Cardiac muscle cell (in vitro differentiated cells and primary cell): ENCODE measurements around the gene CPEB1. TPM values are rescaled to one million over a fixed set of nuclear protein-coding genes. Genes with fewer than 3 reads are reported as not detected.

Source experiments
- DNase-seq, 2 donors: peaks; one replicate each; pipeline versions ENCODE4 v3.0.0 to v3.0.0-alpha.2; 2010 to 2017; ENCODE audit warnings: low read depth in 1 of 2, low spot score in 1 of 2
- H3K27ac ChIP-seq: fragments of 200-600 bp; sonication (generic); 2 replicates; pipeline ENCODE4 v1.5.1; 2016
- H3K27me3 ChIP-seq: fragments of 200-600 bp; sonication (generic); 2 replicates; pipeline ENCODE4 v1.6.0; 2016; ENCODE audit warnings: control low read depth
- H3K36me3 ChIP-seq: fragments of 200-600 bp; sonication (generic); 2 replicates; pipeline ENCODE4 v1.5.1; 2016; ENCODE audit warnings: control low read depth
- H3K4me1 ChIP-seq: fragments of 200-600 bp; sonication (generic); 2 replicates; pipeline ENCODE4 v1.8.1; 2017; ENCODE audit warnings: low read depth, mild to moderate bottlenecking, mixed run types
- H3K4me3 ChIP-seq: fragments of 200-600 bp; sonication (generic); 2 replicates; pipeline ENCODE4 v1.5.1; 2016; ENCODE audit warnings: mild to moderate bottlenecking
- H3K9me3 ChIP-seq: fragments of 200-600 bp; sonication (generic); 2 replicates; pipeline ENCODE4 v1.5.1; 2017; ENCODE audit warnings: low read depth, mild to moderate bottlenecking, control low read depth
- polyA plus RNA-seq: library from polyadenylated mRNA; unstranded; fragments of >200 nt; fragmentation: Nextera tagmentation; extraction: Ambion mirVana; gene quantifications from 2 replicates; pipeline ENCODE4 v1.2.1, GENCODE V29; 2016
- total RNA-seq: library from RNA; depleted of rRNA; stranded (reverse); fragments of >200 nt; gene quantifications from 2 replicates; pipeline ENCODE4 v1.2.3, GENCODE V29; 2016
- TF ChIP-seq, protein P1 (sequence below): IDR thresholded peaks from 2 replicates; pipeline ENCODE4 v1.5.1; 2012; ENCODE audit warnings: low read depth, mild to moderate bottlenecking, low read length

CPEB1 gene
- total and polyA plus RNA-seq, 2 experiments from 2014 or later: 1.9 to 2.3 TPM

- Histone ChIP-seq H3K27ac (no peak overlapping the region), H3K4me3 (no peak overlapping the region), H3K9me3 (no peaks in the 10 kb centered on the region), H3K36me3 (no peaks in the 10 kb centered on the region), H3K4me1 (peaks cover 3% of the 10 kb centered on the region), H3K27me3 (no peaks in the 10 kb centered on the region)
- TF ChIP-seq, protein P1, sequence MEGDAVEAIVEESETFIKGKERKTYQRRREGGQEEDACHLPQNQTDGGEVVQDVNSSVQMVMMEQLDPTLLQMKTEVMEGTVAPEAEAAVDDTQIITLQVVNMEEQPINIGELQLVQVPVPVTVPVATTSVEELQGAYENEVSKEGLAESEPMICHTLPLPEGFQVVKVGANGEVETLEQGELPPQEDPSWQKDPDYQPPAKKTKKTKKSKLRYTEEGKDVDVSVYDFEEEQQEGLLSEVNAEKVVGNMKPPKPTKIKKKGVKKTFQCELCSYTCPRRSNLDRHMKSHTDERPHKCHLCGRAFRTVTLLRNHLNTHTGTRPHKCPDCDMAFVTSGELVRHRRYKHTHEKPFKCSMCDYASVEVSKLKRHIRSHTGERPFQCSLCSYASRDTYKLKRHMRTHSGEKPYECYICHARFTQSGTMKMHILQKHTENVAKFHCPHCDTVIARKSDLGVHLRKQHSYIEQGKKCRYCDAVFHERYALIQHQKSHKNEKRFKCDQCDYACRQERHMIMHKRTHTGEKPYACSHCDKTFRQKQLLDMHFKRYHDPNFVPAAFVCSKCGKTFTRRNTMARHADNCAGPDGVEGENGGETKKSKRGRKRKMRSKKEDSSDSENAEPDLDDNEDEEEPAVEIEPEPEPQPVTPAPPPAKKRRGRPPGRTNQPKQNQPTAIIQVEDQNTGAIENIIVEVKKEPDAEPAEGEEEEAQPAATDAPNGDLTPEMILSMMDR: no peak
- no peak for DNase-seq
Observed at GRCh38 chr15:82545002-82545401, 102.2 kb downstream of the CPEB1 start.

DNA sequence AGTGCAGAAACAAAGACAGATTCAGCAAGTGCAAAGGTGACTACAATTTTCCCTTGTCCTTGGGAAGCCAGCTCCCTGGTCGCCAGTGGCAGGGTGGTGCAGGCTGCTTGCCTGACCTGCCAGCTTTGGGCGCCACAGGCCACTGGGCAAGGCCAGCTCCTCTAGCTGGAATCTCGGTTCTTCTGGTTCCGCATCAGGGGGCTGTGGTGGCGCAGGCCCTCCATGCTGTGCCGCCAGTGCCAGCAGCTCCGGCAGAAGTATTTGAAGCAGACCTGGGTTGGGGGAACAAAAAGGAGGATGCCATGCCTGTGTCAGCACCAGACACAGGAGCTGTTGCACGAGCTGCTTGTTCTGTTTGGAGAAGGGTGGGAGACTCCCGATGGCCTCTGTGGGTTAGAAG is 102.7 kb downstream of the CPEB1 start:
- Histone ChIP-seq H3K36me3 (no peaks in the 10 kb centered on the region), H3K27me3 (no peaks in the 10 kb centered on the region), H3K4me3 (no peak overlapping the region), H3K9me3 (no peaks in the 10 kb centered on the region), H3K4me1 (peaks cover 3% of the 10 kb centered on the region), H3K27ac (no peak overlapping the region)
- TF ChIP-seq, protein P1: no peak
- DNase-seq: no peak

DNA sequence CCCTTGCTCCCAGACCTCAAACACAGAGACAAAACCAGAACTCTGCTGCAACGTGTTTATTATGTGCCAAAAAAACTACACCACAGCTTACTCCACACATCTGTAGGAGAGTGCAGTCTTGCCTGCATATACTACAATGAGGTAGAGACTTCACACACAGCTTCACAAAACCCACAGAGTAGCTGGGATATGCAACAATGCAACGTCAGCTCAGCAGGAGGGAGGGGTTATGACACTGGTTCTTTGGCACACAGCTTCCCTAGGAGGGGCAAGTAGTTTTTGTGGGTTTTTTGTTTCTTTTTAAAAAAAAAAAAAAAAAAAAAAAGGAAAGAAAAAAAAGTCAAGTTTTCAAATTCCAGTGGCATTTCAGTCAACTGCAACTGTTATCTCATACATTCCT is 104.0 kb downstream of the CPEB1 start:
- Histone ChIP-seq H3K36me3 (peaks cover 8% of the 10 kb centered on the region), H3K4me3 (no peak overlapping the region), H3K27me3 (no peaks in the 10 kb centered on the region), H3K27ac (no peak overlapping the region), H3K4me1 (peaks cover 10% of the 10 kb centered on the region), H3K9me3 (no peaks in the 10 kb centered on the region)
- TF ChIP-seq, protein P1: no peak
- DNase-seq: peak in 1 of 2 donors; percentile 94

- no peaks in the 10 kb centered on the region for H3K27me3 ChIP-seq
- H3K36me3 ChIP-seq: peaks cover 25% of the 10 kb centered on the region
- TF ChIP-seq, protein P1: no peak
- H3K4me1 ChIP-seq: peaks cover 17% of the 10 kb centered on the region
- peak overlapping the region; percentile 92 for H3K4me3 ChIP-seq
- H3K9me3 ChIP-seq: no peaks in the 10 kb centered on the region
- peak overlapping the region; percentile 75 for H3K27ac ChIP-seq
- DNase-seq: peak; percentile 22 to 29
Observed at GRCh38 chr15:82540984-82541431, 106.2 kb downstream of the CPEB1 start.

DNA sequence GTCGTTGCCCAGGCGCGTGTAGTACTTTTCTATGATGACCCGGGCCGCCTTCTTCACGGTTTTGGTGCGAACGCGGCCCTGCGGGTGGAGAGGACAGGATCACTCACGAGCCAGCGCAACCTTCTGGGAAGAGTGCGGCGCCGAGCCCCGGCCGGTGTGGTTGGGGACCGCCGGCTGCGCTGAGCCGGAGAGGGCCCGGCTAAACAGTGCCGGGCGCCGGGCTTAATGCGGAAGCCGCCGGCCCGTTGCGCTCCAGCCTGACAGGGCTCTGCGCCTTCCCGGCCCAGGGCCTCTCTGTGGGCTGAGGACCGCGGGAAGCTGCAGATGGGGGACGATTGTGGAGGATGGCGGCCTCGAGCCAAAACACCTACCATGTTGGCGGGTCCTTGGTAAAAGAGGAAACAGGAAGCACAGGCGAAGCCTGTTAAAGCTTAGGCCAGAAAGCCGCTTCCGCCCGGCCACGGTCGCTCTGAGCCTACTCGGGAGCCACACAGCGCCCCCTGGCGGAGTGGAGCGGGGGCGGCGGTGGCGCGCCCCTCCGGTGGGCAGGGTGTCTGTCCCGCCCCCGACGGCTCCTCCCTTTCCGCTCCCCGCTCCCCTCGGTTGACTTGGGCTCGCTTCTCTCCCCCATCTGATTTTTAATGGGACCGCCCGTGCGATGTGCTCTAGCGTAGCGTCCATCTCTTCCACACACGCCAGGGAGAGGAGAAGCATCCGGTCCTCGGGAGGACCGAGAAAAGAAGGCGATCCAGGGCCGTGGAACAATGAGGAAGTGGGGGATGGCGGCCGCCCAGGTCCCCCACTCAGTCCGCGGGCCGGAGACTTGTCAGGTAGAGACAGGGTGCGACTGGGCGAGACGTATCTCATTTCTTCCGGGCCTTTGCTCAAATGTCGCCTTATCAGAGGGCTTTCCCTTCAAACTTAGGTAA is 106.8 kb downstream of the CPEB1 start, which contains the start of gene RPS17:
RPS17 (minus strand) TSS at position 403 of the 929 bp plus-strand sequence; CDS start at position 374, 29 bp downstream.
- Histone ChIP-seq H3K36me3 (peaks cover 28% of the 10 kb centered on the region), H3K4me1 (peaks cover 17% of the 10 kb centered on the region)

More for the DNA sequence above, 106.8 kb downstream of the CPEB1 start, which contains the start of gene RPS17:
- Histone ChIP-seq H3K4me3 (peak within 1 kb of the TSS; percentile 92), H3K27me3 (no peaks in the 10 kb centered on the region), H3K9me3 (no peaks in the 10 kb centered on the region), H3K27ac (peak within 1 kb of the TSS; percentile 75)
- TF ChIP-seq, protein P1: peak; percentile 95
- peak; percentile 96 to 98 for DNase-seq
